Stimulated activated CD8-positive, alpha-beta memory T cell treated with anti-CD3 and anti-CD28 coated beads, Interleukin-2, amount 100 ng/mL, for 48 hours (primary cell): ENCODE measurements around the gene PPP4R3A.
"Not testable (repeated sequence)": the region's sequence is repeated elsewhere in the genome, so short reads cannot be mapped to it uniquely, and the experiment has no call there.

Source experiments
- DNase-seq, 2 donors: peaks; one replicate each; pipeline ENCODE4 v3.0.0-alpha.2; 2020; ENCODE audit warnings: low read depth in 2 of 2

PPP4R3A gene

DNA sequence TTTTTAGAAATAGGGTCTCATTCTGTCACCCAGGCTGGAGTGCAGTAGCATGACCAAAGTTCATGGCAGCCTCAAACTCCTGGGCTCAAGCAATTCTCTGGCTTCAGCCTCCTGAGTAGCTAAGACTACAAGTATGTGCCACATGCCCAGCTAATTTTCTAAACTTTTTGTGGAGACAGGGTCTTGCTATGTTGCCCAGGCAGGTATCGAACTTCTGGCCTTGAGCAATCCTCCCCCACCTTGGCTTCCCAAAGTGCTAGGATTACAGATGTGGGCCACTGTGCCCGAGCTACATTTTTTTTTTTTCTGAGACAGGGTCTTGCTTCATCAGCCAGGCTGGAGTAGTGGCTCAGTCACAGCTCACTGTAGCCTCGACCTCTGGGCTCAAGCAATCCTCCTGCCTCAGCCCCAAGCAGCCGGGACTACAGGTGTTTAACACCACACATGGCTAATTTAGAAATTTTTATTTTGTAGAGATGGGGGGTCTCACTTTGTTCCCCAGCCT, 7.1 kb downstream of the PPP4R3A start:
- no peak for DNase-seq

DNA sequence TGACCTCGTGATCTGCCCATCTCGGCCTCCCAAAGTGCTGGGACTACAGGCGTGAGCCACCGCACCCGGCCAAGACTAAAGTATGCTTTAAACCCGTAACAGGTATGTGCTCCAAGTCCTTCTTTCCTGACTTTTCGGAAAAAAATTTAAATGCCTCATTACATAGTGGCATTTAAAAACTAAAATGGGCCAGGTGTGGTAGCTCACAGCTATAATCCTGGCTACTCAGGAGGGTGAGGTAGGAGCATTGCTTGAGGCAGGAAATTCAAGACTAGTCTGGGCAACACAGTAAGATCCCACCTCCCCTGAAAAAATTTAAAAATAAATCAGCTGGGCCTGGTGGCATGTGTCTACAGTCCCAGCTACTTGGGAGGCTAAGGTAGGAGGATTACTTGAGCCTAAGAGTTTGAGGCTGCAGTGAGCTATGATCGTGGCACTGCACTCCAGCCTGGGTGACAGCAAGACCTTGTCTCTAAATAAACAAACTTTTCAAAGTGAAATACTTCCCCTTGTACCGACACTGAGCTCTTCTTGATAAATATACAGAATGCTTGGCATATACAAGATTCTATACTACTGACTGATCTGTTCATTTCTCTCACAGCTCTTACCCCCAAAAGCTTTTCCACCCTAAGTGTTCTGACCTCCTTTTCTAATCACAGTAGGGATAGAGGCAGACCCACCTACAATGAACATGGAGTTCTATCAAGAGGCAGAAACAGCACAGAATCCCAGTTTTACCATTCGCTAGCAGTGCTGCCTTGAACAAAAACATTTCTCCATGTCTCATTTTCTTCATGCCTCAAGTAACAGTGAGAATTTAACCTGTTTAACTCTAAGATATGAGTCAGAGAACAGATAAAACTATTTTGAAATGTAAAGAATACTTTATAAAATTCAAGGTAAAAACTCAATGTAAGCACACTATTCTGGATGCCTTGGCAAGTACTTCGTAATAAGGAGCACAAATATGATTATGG, 7.9 kb downstream of the PPP4R3A start:
- DNase-seq: no peak

GRCh38 chr14:91501348-91501747, 8.8 kb downstream of the PPP4R3A start:
- DNase-seq: no peak

- no peak for DNase-seq
Observed at GRCh38 chr14:91496790-91497189, 13.3 kb downstream of the PPP4R3A start.

GRCh38 chr14:91494392-91495065, 15.6 kb downstream of the PPP4R3A start:
- DNase-seq: not testable (repeated sequence)

DNA sequence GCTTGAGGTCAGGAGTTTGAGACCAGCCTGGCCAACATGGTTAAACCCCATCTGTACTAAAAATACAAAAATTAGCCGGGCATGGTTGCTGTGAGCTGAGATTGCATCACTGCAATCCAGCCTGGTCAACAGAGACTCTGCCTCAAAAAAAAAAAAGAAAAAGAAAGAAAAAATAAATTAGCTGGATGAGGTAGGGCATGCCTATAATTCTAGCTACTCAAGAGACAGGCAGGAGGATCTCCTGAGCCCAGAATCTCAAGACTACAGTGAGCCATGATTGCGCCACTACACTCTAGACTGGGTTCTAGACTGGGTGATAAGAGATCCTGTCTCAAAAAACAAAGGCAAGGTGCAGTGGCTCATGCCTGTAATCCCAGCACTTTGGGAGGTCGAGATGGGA, 16.9 kb downstream of the PPP4R3A start:
- no peak for DNase-seq

- DNase-seq: no peak
Observed at GRCh38 chr14:91484744-91485143, 25.4 kb downstream of the PPP4R3A start.

DNA sequence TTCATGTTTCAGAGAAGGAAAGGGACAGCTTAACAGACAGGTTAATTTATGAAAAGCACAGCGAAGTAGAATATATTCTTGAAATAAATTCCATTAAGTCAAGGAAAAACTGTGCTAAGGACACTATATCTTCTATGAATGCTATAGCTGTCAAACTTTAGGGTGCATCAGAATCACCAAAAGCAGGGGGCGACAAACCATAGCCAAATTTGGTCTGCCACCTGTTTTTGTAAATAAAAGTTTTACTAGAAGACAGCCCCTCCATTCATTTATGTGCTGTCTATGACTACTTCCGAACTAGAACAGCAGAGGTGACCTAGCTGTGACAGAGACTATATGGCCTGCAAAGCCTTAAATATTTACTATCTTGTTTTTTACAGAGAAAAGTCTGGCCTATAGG, 25.9 kb downstream of the PPP4R3A start:
- no peak for DNase-seq

DNA sequence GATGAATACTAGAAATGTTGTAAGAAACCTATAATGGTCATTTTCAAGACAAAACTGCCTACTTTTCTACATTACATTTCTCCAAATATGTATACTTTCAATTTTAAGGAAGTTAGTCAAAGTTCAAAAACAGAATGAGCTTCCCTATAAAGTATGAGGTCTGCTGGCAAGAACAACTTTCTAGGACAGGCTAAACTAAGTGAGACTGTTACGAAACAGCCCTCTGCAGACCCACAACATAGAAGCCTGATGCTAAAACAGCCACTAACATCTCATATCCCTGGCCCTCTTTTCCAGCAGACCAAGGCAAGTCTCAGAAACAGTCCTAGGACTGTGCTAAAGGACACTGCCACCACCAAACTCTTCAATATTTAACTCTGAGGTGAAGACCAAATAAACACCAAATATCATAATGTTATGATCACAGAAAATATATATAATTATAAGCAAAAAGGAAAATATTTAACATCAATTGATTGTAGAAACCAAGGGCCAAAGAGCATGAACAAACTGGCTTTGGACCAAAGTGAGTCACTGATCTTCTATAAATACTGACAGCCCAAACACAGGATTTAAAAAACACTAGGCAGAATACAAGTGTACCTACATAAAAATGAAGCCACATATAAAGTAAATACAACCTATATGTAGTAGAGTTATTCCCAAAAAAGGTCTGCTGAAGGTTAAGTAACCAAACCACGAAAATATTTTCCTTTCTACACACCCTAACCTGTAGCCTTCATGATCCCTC, 27.7 kb downstream of the PPP4R3A start:
- DNase-seq: no peak

DNA sequence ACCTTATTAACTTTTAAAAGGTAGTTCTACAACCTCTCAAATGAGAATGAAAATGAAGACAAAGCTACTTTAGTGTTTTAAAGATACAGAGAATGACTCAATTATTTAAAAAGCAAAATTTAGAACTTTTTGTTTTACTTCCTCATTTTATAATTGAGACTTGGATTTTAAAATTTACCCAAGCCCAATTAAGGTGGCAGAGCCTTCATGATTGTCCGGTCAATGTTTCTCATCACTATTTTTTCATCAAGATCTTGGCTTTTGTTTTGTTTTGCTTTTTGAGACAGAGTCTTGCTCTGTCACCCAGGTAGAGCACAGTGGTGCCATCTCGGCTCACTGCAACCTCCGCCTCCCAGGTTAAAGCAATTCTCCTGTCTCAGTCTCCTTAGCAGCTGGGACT, 32.7 kb downstream of the PPP4R3A start:
- DNase-seq: no peak

GRCh38 chr14:91473046-91473445, 37.1 kb downstream of the PPP4R3A start:
- DNase-seq: no peak

GRCh38 chr14:91470216-91470615, 39.9 kb downstream of the PPP4R3A start:
- DNase-seq: no peak

GRCh38 chr14:91466192-91466591, 43.9 kb downstream of the PPP4R3A start:
- DNase-seq: no peak

- DNase-seq: peak in 1 of 2 donors; percentile 8
Observed at GRCh38 chr14:91464615-91465205, 45.4 kb downstream of the PPP4R3A start.

DNA sequence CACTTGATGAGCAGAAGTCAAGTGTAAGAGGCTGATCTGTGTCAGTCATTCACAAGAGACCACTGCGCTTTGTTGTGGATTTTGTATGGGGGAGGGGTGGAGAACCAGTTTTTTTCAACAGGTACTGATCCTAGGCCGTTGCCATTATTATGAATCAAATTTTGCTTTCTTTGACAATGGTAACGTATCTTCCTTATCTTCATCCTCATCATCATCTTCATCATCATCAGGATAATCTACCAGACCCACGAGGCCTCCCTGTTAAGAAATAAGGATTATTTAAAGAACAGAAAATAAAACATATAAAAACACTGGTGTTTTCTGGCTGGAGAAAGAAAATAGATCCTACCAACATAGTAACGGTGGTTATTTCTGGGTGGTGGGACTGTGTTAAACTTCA, 51.5 kb downstream of the PPP4R3A start:
- DNase-seq: no peak

GRCh38 chr14:91456283-91456682, 53.8 kb downstream of the PPP4R3A start:
- no peak for DNase-seq

DNA sequence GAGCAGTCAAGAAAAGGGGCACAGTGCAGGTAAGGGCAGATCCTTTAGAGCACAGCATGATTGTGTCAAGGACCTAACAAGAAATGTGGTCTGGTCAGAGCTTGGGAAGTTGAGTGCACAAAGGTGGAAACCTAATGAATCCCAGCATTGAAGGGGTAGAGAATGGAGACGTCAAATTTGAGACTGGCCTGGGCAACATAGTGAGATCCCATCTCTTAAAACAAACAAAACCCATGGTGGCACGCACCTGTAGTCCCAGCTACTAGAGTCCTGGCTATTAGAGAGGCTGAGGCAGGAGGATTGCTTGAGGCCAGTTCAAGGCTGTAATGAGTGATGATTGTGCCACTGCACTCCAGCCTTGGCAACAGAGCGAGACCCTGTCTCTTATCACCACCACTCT, 55.5 kb downstream of the PPP4R3A start:
- DNase-seq: no peak

DNA sequence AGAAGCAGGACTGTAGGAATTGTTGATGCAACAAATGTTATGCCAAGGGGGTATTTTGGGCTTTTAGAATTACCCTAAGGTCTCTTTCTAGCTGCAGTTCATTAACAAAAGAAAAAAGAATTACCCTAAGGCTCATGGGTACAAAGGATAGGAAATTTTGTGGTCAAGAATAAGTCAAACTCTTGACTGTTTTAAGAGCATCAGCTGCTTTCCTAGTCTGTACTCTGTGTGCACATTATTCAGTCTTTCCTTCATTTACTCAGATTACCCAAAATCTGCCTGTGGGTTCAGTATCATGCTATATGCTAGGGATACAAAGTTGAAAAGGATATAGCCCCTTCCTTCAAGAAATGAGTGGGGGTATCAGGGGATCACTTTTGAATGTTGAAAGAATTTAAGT, 56.0 kb downstream of the PPP4R3A start:
- DNase-seq: no peak

GRCh38 chr14:91453744-91454143, 56.4 kb downstream of the PPP4R3A start:
- no peak for DNase-seq

GRCh38 chr14:91444335-91445020, 65.6 kb downstream of the PPP4R3A start:
- DNase-seq: no peak

GRCh38 chr14:91439345-91439744, 70.8 kb downstream of the PPP4R3A start:
- DNase-seq: no peak
